Measurements from ENCODE around the gene ERI3. TPM values are rescaled to one million over a fixed set of nuclear protein-coding genes. Genes with fewer than 3 reads are reported as not detected.

ERI3 gene
- total RNA-seq, 2 experiments from 2014 or later = 42.3 to 43.3 TPM

- Mint-ChIP-seq H3K4me3 (no peak overlapping the region), H3K27me3 (no peaks in the 10 kb centered on the region), H3K27ac (no peak overlapping the region), H3K9me3 (no peaks in the 10 kb centered on the region), H3K4me1 (ENCODE audit: low read depth) (peaks cover 19% of the 10 kb centered on the region), H3K36me3 (ENCODE audit: low read depth) (no peaks in the 10 kb centered on the region)
- ATAC-seq = no peak
- TF ChIP-seq CTCF (IDR thresholded peaks at IDR 0.05) = no peak
- POLR2A ChIA-PET = no interaction called here
- CTCF ChIA-PET = interaction anchor here (3.4 kb wide), 1 partner anchor 49 kb away, joined by 12 read pairs; no protein-coding TSS in a partner anchor
- no peak for DNase-seq
- intact Hi-C loops (cut with micrococcal nuclease) = no loop called here
Observed at GRCh38 chr1:44266400-44267344, 88.4 kb downstream of the ERI3 start.

- Mint-ChIP-seq H3K9me3 (no peaks in the 10 kb centered on the region), H3K36me3 (ENCODE audit: low read depth) (no peaks in the 10 kb centered on the region), H3K4me1 (ENCODE audit: low read depth) (peaks cover 19% of the 10 kb centered on the region), H3K27ac (no peak overlapping the region), H3K27me3 (no peaks in the 10 kb centered on the region), H3K4me3 (no peak overlapping the region)
- ATAC-seq = no peak
- CTCF ChIA-PET = interaction anchor here (3.4 kb wide), 1 partner anchor 48 kb away, joined by 12 read pairs; no protein-coding TSS in a partner anchor
- DNase-seq = no peak
- POLR2A ChIA-PET = interaction anchor here (1.4 kb wide), 1 partner anchor 12 kb away, joined by 4 read pairs; no protein-coding TSS in a partner anchor
- intact Hi-C loops (cut with micrococcal nuclease) = no loop called here
- TF ChIP-seq CTCF (IDR thresholded peaks at IDR 0.05) = no peak
Observed at GRCh38 chr1:44265656-44266358, 89.2 kb downstream of the ERI3 start.

- H3K36me3 Mint-ChIP-seq (ENCODE audit: low read depth) = no peaks in the 10 kb centered on the region
- intact Hi-C loops (cut with micrococcal nuclease) = no loop called here
Observed at GRCh38 chr1:44264451-44264771, 90.6 kb downstream of the ERI3 start.

GRCh38 chr1:44263568-44264450 lies 91.2 kb downstream of the ERI3 start:
- ATAC-seq (no peak), DNase-seq (peak; percentile 14)
- no peaks in the 10 kb centered on the region for H3K27me3 Mint-ChIP-seq
- CTCF ChIA-PET = no interaction called here
- H3K36me3 Mint-ChIP-seq (ENCODE audit: low read depth) = no peaks in the 10 kb centered on the region
- H3K9me3 Mint-ChIP-seq = no peaks in the 10 kb centered on the region
- POLR2A ChIA-PET = interaction anchor here (1.0 kb wide), 1 partner anchor 9 kb away, joined by 3 read pairs; no protein-coding TSS in a partner anchor
- intact Hi-C loops (cut with micrococcal nuclease) = no loop called here
- peaks cover 19% of the 10 kb centered on the region for H3K4me1 Mint-ChIP-seq (ENCODE audit: low read depth)
- TF ChIP-seq CTCF (IDR thresholded peaks at IDR 0.05) = no peak
- H3K4me3 Mint-ChIP-seq = no peak overlapping the region
- H3K27ac Mint-ChIP-seq = peak overlapping the region; percentile 26

More at GRCh38 chr1:44264451-44264771, 90.6 kb downstream of the ERI3 start:
- POLR2A ChIA-PET = no interaction called here
- Mint-ChIP-seq H3K9me3 (no peaks in the 10 kb centered on the region), H3K4me1 (ENCODE audit: low read depth) (peaks cover 19% of the 10 kb centered on the region), H3K4me3 (no peak overlapping the region), H3K27me3 (no peaks in the 10 kb centered on the region), H3K27ac (no peak overlapping the region)
- ATAC-seq (no peak), DNase-seq (no peak)
- CTCF ChIA-PET = no interaction called here
- TF ChIP-seq CTCF (IDR thresholded peaks at IDR 0.05) = no peak
